ENCODE data around the gene CFAP46.
"Not testable (repeated sequence)": the region's sequence is repeated elsewhere in the genome, so short reads cannot be mapped to it uniquely, and the experiment has no call there.

The CFAP46 gene

GRCh38 chr10:132926777-132927650 is 15.4 kb downstream of the CFAP46 start:
- no peak for DNase-seq (ENCODE audit: low spot score)

GRCh38 chr10:132926070-132926469 is 16.3 kb downstream of the CFAP46 start:
- DNase-seq (ENCODE audit: low spot score), result no peak

- DNase-seq (ENCODE audit: low spot score), result no peak
Observed at GRCh38 chr10:132925614-132926013, 16.8 kb downstream of the CFAP46 start.

- DNase-seq (ENCODE audit: low spot score), result no peak
Observed at GRCh38 chr10:132925071-132925561, 17.3 kb downstream of the CFAP46 start.

- no peak for DNase-seq (ENCODE audit: low spot score)
Observed at GRCh38 chr10:132924046-132924952, 18.1 kb downstream of the CFAP46 start.

- not testable (repeated sequence) for DNase-seq (ENCODE audit: low spot score)
Observed at GRCh38 chr10:132923384-132923783, 19.0 kb downstream of the CFAP46 start.

GRCh38 chr10:132922872-132923271 is 19.5 kb downstream of the CFAP46 start:
- DNase-seq (ENCODE audit: low spot score), result no peak

GRCh38 chr10:132921818-132922807 is 20.3 kb downstream of the CFAP46 start:
- DNase-seq (ENCODE audit: low spot score), result no peak

- DNase-seq (ENCODE audit: low spot score), result no peak
Observed at GRCh38 chr10:132921086-132921485, 21.3 kb downstream of the CFAP46 start.

GRCh38 chr10:132920101-132920925 is 22.1 kb downstream of the CFAP46 start:
- no peak for DNase-seq (ENCODE audit: low spot score)

- no peak for DNase-seq (ENCODE audit: low spot score)
Observed at GRCh38 chr10:132919374-132920100, 22.8 kb downstream of the CFAP46 start.

- no peak for DNase-seq (ENCODE audit: low spot score)
Observed at GRCh38 chr10:132918617-132919373, 23.6 kb downstream of the CFAP46 start.

GRCh38 chr10:132918264-132918616 is 24.1 kb downstream of the CFAP46 start:
- DNase-seq (ENCODE audit: low spot score), result no peak

GRCh38 chr10:132916956-132917666 is 25.3 kb downstream of the CFAP46 start:
- no peak for DNase-seq (ENCODE audit: low spot score)

GRCh38 chr10:132916421-132916841 is 25.9 kb downstream of the CFAP46 start:
- no peak for DNase-seq (ENCODE audit: low spot score)

- DNase-seq (ENCODE audit: low spot score), result no peak
Observed at GRCh38 chr10:132915411-132915810, 27.0 kb downstream of the CFAP46 start.

GRCh38 chr10:132914732-132915131 is 27.6 kb downstream of the CFAP46 start:
- no peak for DNase-seq (ENCODE audit: low spot score)

- DNase-seq (ENCODE audit: low spot score), result no peak
Observed at GRCh38 chr10:132913559-132914115, 28.7 kb downstream of the CFAP46 start.

Measured in hepatic stellate cell (primary cell).